DMS153 (cell line): ENCODE data around the gene THAP12.

Source experiments
- DNase-seq: peaks from one replicate; lab custom pipeline; 2025; lab: John Stamatoyannopoulos, UW

The THAP12 gene

DNA sequence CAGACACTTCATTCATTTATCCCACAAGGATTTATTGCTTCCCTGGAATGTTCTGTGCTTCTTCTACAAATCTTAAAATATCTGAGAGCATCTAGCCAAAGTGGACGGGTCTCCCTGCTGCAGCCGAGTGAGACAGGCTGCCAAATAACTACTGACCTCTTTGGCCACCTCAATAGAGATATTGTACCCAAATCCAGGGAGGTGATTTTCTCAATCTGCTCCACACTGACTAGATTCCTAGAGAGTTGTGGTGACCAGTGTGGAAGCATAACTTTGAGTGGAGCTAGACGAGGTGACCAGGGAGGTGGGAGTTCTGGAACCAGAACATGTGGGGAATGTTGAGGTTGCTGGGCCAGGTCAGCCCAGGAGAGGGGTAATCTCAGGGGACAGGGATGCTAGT is 77.5 kb downstream of the THAP12 start:
- DNase-seq, result no peak

DNA sequence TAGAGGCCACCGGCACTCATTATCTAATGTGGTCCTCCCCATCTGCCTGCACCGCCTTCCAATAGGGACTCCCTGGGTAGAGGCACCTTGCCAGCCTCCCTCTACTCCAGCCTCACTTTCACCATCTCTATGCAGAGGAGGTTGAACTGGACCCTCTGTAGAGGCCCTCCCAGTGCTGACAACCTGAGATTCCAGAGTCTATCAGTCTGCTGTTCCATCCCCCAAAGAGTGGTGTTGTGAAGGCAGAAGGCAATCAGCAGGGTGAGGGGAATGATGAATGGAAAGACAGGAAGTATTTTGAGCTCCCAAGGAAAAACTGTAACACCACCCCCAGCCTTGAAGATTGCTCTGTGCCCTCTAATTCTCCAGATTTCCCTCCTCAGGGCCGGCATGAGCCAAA is 77.9 kb downstream of the THAP12 start:
- no peak for DNase-seq
